OCI-LY7 (cell line): ENCODE data around the gene A2ML1. TPM values are rescaled to one million over a fixed set of nuclear protein-coding genes. Genes with fewer than 3 reads are reported as not detected.

Experiments used
- BruUV-seq: library from RNA; stranded (reverse); fragments of 400-500 nt; replicated peaks from 2 replicates; lab custom pipeline; 2021; lab: Mats Ljungman, UMichigan
- CTCF ChIA-PET: fragments of 300-600 bp; sonication (Branson Sonifier 250); formaldehyde crosslinking; loops from one replicate; lab custom pipeline; 2022; ENCODE audit warnings: antibody characterized with exemption; ENCODE audit not compliant: unreplicated experiment; lab: Charles Lee
- POLR2A ChIA-PET: fragments of 300-600 bp; sonication (Branson Sonifier 250); formaldehyde crosslinking; loops from one replicate; lab custom pipeline; 2022; ENCODE audit warnings: antibody characterized with exemption; lab: Charles Lee
- DNase-seq: peaks from one replicate; pipeline ENCODE4 v3.0.0-alpha.2; 2015; ENCODE audit warnings: low spot score
- H2AFZ ChIP-seq: fragments of 200-600 bp; sonication (generic), shearing (Covaris generic); 2 replicates; pipeline ENCODE4 v1.6.1; 2014; ENCODE audit warnings: mild to moderate bottlenecking, antibody characterized with exemption, low read length, moderate library complexity
- H3K27ac ChIP-seq: fragments of 200-600 bp; sonication (generic); 2 replicates; pipeline ENCODE4 v1.5.1; 2014; ENCODE audit warnings: mixed run types, low read depth, mild to moderate bottlenecking, moderate library complexity, low read length, inconsistent platforms; ENCODE audit not compliant: poor library complexity, severe bottlenecking
- H3K36me3 ChIP-seq: fragments of 200-600 bp; sonication (generic); 2 replicates; pipeline ENCODE4 v1.6.1; 2014; ENCODE audit warnings: mild to moderate bottlenecking, antibody characterized with exemption, low read length, moderate library complexity, mixed read lengths; ENCODE audit not compliant: insufficient read depth
- H3K4me1 ChIP-seq: fragments of 200-600 bp; sonication (generic); 2 replicates; pipeline ENCODE4 v1.5.1; 2014; ENCODE audit warnings: mild to moderate bottlenecking, low read length; ENCODE audit not compliant: insufficient read depth, poor library complexity, severe bottlenecking
- H3K4me2 ChIP-seq: fragments of 200-600 bp; sonication (generic); 2 replicates; pipeline ENCODE4 v1.6.1; 2014; ENCODE audit warnings: mild to moderate bottlenecking, low read length
- H3K4me3 ChIP-seq: fragments of 200-600 bp; sonication (generic); 2 replicates; pipeline ENCODE4 v1.5.1; 2014; ENCODE audit warnings: mild to moderate bottlenecking, low read depth, low read length; ENCODE audit not compliant: poor library complexity, severe bottlenecking
- H3K79me2 ChIP-seq: fragments of 200-600 bp; sonication (generic); 2 replicates; pipeline ENCODE4 v1.6.1; 2016; ENCODE audit warnings: low read depth, mild to moderate bottlenecking, low read length, moderate library complexity, mixed read lengths; ENCODE audit not compliant: insufficient read depth
- H3K9me2 ChIP-seq: fragments of 200-600 bp; sonication (generic); 2 replicates; pipeline ENCODE4 v1.6.1; 2016; ENCODE audit warnings: mild to moderate bottlenecking, low read length, mixed read lengths; ENCODE audit not compliant: insufficient read depth
- H3K9me3 ChIP-seq: fragments of 200-600 bp; sonication (generic); 2 replicates; pipeline ENCODE4 v1.6.1; 2014; ENCODE audit warnings: mild to moderate bottlenecking, mixed run types, low read length, mixed read lengths
- H4K20me1 ChIP-seq: fragments of 200-600 bp; sonication (generic); 2 replicates; pipeline ENCODE4 v1.6.1; 2014; ENCODE audit warnings: mild to moderate bottlenecking, antibody characterized with exemption, low read length, moderate library complexity, mixed read lengths; ENCODE audit not compliant: insufficient read depth
- CTCF ChIP-seq: fragments of 200-600 bp; sonication (generic); conservative IDR thresholded peaks from 2 replicates; pipeline ENCODE4 v1.5.1; 2014; ENCODE audit warnings: mild to moderate bottlenecking, antibody characterized with exemption, low read length, moderate library complexity, mixed read lengths
- EZH2phosphoT487 ChIP-seq: fragments of 200-600 bp; sonication (generic); IDR thresholded peaks from 2 replicates; pipeline ENCODE4 v1.6.1; 2018; ENCODE audit warnings: low read depth, borderline replicate concordance, mild to moderate bottlenecking, mixed run types, antibody characterized with exemption, low read length, moderate library complexity, mixed read lengths
- intact Hi-C: fragments of 100-400 bp; cut with micrococcal nuclease; formaldehyde crosslinking; loops from one replicate; pipeline ENCODE4 v1.10.0; 2022; ENCODE audit not compliant: unreplicated experiment
- total RNA-seq, 2 experiments: library from RNA; depleted of rRNA in 1 of 2; stranded (reverse); fragments of >200 nt in 1 of 2; shearing (Covaris generic) in 1 of 2; gene quantifications; 2 replicates each; pipeline ENCODE4 v1.2.3, GENCODE V29; 2014 to 2022

Gene A2ML1
- total RNA-seq, 2 experiments from 2014 or later: not detected

GRCh38 chr12:8834230-8834629 is 11.8 kb downstream of the A2ML1 start:
- Histone ChIP-seq H3K9me3 (no peaks in the 10 kb centered on the region), H3K9me2 (no peaks in the 10 kb centered on the region), H3K27ac (no peak overlapping the region), H3K79me2 (no peaks in the 10 kb centered on the region), H2AFZ (no peak overlapping the region), H3K4me1 (peaks cover 20% of the 10 kb centered on the region), H3K4me2 (no peak overlapping the region), H4K20me1 (no peaks in the 10 kb centered on the region), H3K36me3 (no peaks in the 10 kb centered on the region), H3K4me3 (no peak overlapping the region)
- no TSS peak for BruUV-seq
- ChIA-PET CTCF (no interaction called here), POLR2A (interaction anchor here (1.2 kb wide), 2 partner anchors 15 to 150 kb away, joined by 3 read pairs; no protein-coding TSS in a partner anchor)
- no peak for DNase-seq
- intact Hi-C loops: no loop called here
- TF ChIP-seq EZH2phosphoT487: no peak
- TF ChIP-seq CTCF: no peak

DNA sequence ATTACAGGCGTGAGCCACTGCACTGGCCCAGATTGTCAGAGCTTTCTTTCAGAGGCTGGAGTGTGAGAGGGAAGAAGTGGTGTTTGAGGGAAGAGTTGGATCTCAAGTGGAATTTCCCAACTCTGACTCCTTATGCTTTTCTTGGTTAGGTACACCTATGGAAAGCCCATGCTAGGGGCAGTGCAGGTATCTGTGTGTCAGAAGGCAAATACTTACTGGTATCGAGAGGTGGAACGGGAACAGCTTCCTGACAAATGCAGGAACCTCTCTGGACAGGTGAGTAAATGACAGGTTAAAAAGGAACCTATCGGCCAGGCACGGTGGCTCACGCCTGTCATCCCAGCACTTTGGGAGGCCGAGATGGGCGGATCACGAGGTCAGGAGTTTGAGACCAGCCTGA is 14.9 kb downstream of the A2ML1 start:
- DNase-seq: no peak
- Histone ChIP-seq H3K9me3 (no peaks in the 10 kb centered on the region), H3K36me3 (no peaks in the 10 kb centered on the region), H3K4me2 (no peak overlapping the region), H3K79me2 (no peaks in the 10 kb centered on the region), H2AFZ (no peak overlapping the region), H3K9me2 (no peaks in the 10 kb centered on the region), H3K27ac (no peak overlapping the region), H3K4me1 (no peaks in the 10 kb centered on the region), H3K4me3 (no peak overlapping the region), H4K20me1 (no peaks in the 10 kb centered on the region)
- BruUV-seq: no TSS peak
- POLR2A ChIA-PET: interaction anchor here (1.0 kb wide), 2 partner anchors 153 to 311 kb away, joined by 3 to 10 read pairs; no protein-coding TSS in a partner anchor
- TF ChIP-seq EZH2phosphoT487 (no peak), CTCF (no peak)
- intact Hi-C loops: no loop called here
- CTCF ChIA-PET: no interaction called here

DNA sequence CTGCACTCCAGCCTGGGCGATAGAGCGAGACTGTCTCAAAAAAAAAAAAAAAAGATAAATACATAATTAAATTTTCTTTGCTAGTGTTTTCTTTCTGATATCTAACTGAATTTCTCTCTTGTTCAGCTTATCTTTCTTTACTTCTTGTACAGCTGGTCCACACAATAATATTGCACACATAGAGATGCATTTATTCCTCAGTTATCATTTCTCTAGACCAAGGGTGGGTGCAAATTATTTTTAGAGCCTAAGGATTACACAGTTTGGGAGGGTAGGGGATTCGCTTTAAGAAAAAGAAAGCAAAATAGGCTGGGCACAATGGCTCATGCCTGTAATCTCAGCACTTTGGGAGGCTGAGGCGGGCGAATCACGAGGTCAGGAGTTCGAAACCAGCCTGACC is 17.9 kb downstream of the A2ML1 start:
- Histone ChIP-seq H3K79me2 (no peaks in the 10 kb centered on the region), H3K9me2 (no peaks in the 10 kb centered on the region), H3K4me1 (no peaks in the 10 kb centered on the region), H3K4me2 (no peak overlapping the region), H3K36me3 (no peaks in the 10 kb centered on the region), H4K20me1 (no peaks in the 10 kb centered on the region), H3K27ac (no peak overlapping the region), H3K9me3 (no peaks in the 10 kb centered on the region), H2AFZ (no peak overlapping the region), H3K4me3 (no peak overlapping the region)
- TF ChIP-seq CTCF (no peak), EZH2phosphoT487 (no peak)
- intact Hi-C loops: no loop called here
- ChIA-PET CTCF (no interaction called here), POLR2A (interaction anchor here (0.7 to 1.3 kb wide), 2 partner anchors 11 to 58 kb away, joined by 3 read pairs; no protein-coding TSS in a partner anchor)
- no TSS peak for BruUV-seq
- no peak for DNase-seq
